ENCODE results near the gene C15orf39. TPM values are rescaled to one million over a fixed set of nuclear protein-coding genes. Genes with fewer than 3 reads are reported as not detected.

Gene C15orf39
- total RNA-seq, 1 donor from 2014 or later = 2.1 TPM

Other genes with a start within 250 kb of the C15orf39 start
- gene RPP25, start 245.1 kb upstream of the C15orf39 start, total RNA-seq = 3.3 and 8.7 TPM in 2 replicates
- gene SCAMP5, start 206.3 kb upstream of the C15orf39 start, total RNA-seq = 0.13 and 1.3 TPM in 2 replicates
- 13.2 and 14.8 TPM in 2 replicates for gene PPCDC, start 178.3 kb upstream of the C15orf39 start, total RNA-seq
- under 0.01 TPM in 1 of 2 replicates, not detected in the other for gene GOLGA6C, start 56.5 kb downstream of the C15orf39 start, total RNA-seq
- not detected in 2 replicates for gene GOLGA6D, start 81.0 kb downstream of the C15orf39 start, total RNA-seq
- gene COMMD4, start 134.2 kb downstream of the C15orf39 start, total RNA-seq = 41.3 and 63.9 TPM in 2 replicates
- 6.1 and 6.6 TPM in 2 replicates for gene NEIL1, start 145.2 kb downstream of the C15orf39 start, total RNA-seq
- gene MAN2C1, start 166.7 kb downstream of the C15orf39 start, total RNA-seq = 81.4 and 102 TPM in 2 replicates
- 11.6 and 24.6 TPM in 2 replicates for gene SIN3A, start 249.8 kb downstream of the C15orf39 start, total RNA-seq

Data from bronchial epithelial cell (primary cell).